CD4-positive, alpha-beta T cell treated with Interleukin-4 for 4 hours (primary cell): ENCODE measurements around the gene UAP1.

Experiments used
- DNase-seq: peaks from one replicate; pipeline ENCODE4 v3.0.0-alpha.2; 2020

UAP1 gene

DNA sequence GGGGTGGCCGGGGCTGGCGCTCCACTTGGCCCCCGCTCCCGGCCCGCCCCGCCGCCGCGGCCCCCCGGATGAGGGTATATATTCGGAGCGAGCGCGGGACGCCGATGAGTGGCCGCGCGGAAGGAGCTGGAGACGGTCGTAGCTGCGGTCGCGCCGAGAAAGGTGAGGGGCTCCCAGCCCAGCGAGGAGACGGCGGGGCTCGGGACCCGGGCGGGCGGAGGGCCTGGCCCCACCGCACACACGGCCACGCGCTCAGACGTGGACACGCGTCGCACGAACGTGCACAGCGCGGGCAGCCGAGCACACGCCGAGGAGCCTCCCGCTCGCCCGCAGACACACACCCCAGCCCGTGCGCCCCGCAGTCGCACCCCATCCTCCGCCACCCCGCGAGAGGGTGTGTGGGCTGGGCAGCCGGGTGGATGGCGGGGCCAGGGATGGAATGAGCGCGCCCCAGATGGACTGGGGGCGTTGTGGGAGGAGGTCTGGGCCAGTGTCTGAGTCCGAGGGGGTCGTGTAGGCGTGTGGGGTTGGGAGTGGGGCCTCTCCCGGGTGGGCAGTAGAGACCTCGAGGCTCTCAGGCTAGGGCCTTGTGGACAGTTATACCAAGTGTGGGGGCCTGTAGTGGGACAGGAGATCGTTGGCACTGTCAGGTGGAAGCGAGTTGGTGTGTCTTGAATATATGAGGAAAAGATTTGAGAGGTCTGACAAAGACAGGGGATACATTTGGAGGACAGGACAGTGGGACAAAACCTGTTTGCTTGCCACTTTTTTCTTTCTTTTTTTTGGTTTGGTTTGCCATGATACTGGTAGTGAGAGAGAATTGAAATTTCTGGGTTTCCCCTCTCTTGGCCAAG is at the start of gene UAP1:
UAP1 (plus strand) TSS at position 107 of the 854 bp plus-strand sequence. CDS start 4,347 bp downstream, outside the sequence.
- peak; percentile 1 for DNase-seq

DNA sequence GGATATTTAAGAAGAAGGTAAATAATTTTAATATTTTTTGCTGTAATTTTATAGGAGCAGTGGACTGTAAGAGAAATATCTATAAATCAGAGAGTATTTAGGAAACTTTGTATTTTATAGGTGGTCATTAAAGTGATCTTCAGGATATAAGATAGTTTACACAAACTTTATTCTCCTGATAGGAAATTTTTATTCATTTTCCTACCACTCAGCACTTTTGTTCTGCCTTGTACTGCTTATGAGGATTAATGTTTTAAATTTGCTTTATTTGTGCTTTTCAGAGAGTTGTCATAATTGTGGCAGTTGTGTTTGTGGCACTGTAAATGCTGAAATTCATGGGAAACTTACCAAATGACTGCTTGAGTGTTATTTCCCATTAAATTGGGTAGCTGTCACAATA is 34.2 kb upstream of the UAP1 start:
- no peak for DNase-seq

DNA sequence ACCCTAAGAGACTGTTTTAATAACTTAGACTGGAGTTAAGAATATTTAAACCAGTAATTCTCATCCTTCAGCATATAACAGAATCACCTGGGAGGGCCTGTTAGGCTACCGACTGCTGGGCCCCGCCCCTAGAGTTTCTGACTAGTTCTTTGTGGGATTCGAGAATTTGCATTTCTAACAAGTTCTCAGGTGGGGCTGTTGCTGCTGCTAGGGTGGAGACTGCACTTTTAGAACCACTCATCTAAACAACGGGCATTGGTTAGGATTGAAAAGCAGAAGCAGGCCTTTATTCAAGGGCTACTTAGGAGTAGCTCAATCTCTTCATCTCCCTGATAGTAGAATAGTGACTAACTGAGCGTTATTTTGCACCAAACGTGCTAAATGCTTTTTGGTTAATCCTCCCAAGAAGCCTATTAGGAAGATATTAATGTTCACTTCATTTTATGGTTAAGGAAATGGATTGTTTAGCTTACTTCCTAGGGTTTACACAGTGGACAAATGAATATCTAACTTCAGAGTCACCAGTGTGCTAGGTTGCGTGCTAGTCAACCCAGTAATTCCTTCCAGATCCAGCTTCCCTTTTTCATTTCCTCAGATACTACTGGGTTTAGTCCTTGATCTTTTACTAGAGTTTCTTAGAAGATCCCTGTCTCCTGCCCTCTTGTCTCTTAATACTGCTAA is 31.1 kb upstream of the UAP1 start:
- no peak for DNase-seq

DNA sequence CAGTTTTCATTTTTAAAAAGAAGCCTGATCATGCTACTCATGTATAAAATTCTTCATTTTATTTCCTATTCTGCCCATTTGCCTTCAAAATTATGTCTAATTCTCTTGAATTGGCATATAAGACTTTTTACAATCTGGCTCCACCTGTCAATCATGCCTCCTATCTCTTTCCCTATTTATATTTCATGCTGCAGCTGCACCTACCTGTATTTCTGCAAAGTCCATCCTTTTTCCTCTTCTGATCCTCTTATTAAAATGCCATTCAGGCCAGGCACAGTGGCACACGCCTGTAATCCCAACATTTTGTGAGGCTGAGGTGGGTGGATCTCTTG is 30.6 kb upstream of the UAP1 start:
- no peak for DNase-seq

DNA sequence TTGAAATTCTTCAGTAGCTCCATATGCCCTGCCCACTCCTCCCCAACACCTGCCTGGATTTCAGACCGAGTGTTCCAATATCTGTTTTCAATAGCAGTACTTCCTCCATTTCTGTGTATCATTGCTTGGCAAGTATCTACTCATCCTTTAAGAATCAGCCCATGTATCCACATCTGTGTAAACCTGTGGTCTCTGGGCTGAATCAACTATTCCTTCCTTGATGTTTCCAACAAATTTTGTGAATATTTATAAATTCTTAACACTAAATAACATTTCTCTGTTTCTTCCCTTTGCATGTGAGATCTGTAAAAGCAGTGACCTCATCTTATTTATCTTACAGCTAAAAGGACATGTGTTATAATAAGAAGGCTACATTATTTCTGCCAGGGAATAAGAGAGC is 26.0 kb upstream of the UAP1 start:
- no peak for DNase-seq

DNA sequence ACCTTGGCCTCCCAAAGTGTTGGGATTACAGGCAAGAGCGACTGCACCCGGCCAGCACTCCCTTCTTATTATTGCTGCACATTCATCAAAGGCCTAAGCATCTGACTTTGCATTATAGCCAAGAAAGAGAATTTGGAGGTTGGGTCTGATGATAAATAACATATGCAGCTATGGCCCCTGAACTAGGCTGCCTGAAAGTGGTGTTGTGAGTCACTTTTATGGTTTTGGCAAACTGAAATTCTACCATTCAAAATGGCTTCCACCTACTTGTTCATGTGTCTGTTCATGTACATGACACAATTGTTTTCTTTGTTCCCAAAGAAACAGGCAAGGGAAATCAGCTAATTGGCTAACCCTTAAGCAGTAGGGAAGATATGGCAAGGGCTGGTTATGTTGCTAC is 25.0 kb upstream of the UAP1 start:
- DNase-seq = no peak

DNA sequence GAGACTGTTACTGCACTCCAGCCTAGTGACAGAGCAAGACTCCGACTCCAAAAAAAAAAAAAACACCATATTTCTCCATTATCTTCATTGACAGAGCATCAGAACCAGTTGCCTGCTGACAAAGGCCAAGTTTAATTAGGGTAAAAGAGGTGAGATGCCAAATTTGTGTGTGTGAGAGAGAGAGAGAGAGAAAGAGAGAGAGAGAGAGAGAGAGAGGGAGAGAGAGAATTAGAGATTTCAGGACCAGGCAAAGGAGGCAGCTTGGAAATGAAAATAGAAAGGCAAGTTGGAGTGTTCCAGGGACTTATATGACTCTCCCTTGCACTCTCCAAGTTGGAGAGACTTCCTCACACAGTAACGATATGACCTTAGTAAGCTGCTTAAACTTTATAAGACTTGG is 24.3 kb upstream of the UAP1 start:
- no peak for DNase-seq

DNA sequence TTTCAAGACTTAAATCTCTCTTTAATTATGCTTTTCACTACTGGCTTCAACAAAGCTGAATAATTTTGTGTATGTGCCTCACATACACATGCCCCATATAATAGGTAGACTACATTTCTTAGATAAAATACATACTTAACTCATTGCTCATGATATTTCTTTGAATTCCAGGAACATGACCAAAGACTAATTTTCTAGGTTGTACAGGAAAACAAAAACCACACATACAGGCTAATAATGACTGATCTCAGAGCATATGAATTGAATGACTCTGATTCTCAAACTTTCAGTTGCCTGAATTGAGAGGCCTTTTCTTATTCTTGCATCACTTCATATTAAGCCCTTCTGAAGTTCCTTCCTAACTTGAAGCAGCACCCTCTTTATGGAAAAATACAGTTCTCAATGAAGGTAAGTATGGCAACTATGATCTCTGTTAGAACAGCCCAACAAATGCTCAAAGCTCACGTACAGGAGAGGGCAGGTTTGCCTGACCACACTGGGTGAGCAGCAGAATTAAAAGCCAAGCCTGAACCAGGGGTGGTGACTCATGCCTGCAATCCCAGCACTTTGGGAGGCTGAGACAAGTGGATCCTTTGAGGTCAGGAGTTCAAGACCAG is 22.6 kb upstream of the UAP1 start:
- no peak for DNase-seq

DNA sequence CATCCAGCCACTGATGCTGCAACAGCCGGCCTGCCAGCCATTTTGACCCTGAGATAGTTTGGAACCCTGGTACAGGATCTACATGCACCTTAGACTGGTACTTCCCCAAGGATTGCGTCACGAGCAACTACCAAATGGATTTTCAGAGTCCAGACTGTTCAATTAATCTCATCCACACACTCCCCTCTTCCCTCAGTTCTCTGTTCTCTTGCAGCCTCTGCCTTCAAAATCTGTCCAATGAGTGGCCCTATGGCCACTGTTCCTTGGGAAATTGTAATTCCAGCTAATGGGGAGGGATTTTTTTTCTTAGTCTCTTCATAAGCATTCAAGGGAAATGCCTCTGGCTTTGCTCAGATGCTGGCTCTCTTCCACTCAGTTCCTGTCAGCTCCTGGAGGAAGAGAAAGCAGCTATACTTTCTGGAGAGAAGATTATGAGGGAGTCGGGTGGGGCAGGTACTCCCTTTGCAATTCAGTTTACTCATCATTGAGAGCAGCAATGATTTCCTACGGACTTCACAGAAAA is 19.8 kb upstream of the UAP1 start:
- DNase-seq = no peak

DNA sequence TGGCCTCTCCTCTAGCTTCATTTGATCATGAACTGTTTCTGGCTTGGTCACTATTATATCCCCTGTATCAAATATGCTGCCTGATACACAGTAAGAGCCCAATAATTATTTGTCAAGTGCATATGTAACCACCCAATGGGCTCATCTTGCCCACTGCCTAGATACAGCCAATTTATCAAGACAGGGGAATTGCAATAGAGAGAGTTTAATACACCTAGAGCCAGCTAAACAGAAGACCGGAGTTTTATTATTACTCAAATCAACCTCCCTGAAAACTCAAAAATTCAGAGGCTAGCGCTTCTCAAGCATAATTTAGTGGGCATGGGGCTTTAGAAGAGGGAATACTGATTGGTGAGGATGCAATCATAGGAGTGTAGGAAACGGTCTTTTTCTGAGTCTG is 18.3 kb upstream of the UAP1 start:
- no peak for DNase-seq

DNA sequence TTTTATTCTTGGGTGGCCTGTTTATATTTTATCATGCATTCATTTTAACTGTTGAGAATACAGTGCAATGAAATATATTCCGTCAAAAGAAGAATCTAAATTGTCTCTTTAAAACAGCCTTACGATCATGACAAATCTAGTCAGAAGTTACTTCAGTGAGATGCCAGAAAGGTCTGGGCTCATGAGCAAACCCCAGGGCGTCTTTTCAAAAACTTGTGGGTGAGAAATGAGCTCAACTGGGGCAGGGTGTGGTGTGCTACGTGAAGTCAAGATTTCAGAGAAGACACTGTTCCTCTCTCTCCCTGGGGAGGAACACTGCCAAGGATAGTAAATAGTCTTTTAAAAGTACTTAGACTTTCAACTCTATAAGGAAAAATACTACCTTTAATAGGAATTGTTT is 13.4 kb upstream of the UAP1 start:
- DNase-seq = peak; percentile 45

DNA sequence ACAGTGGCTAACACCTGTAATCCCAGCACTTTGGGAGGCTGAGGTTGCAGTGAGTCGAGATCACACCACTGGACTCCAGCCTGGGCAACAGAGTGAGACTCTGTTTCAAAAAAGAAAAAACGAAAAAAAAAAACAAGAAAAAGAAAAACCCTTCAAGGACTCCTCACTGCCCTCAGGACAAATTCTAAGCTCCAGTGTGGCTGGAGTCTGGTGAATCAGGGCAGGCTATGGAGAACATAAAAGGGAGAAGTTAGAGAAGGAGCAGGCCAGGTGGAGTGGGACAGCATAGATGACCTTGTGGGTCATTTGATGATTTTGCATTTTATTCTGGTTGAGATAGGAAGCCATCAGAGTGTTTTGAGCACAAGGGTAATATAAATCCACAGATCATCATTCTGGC is 12.5 kb upstream of the UAP1 start:
- no peak for DNase-seq

DNA sequence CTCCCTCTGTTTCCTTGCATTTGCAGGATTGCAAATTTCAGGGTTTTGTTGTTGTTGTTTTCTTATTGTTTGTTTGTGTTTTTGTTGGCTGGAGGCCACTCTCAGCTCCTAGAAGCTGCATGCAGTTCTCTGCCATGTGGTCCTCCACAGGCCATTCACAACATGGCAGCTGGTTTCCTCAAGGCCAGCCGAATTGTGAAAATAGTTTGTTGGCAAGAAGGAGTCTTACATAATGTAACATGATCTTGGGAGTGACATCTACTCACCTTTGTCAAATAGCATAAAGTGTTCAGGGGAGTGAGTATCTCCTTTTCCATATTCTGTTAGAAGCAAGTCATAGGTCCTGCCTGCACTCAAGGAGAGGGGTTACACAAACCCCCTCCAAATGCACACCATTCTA is 10.6 kb upstream of the UAP1 start:
- DNase-seq = no peak

DNA sequence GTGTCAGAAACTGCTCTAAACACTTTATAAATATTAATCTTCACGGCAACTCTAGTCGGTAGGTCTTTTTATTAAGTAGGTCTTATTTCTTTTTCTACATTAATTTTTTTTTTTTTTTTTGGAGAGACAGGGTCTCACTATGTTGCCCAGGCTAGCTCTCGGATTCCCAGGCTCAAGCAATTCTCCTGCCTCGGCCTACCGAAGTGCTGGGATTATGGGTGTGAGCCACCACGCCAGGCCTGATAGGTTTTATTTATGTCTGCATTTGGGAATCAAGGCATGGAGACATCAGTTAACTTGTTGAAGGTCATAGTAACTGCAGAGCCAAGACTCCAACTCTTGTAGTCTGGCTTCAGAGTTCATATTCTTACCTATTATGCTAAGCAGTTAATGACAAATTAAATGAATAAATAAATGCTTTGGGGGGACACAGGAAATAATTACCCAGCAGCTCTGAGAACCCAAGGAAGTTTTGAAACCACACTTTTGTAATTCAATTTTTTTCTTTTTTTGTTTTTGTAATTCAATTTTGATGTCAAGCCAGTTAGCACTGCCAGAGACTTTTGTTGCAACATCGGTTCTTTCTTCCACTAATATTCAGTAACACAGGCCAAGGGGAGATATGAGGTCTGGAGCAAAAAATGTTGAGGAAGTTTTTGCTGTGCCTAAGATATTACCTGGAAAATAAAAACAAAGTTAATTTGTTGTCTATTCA is 9.4 kb upstream of the UAP1 start:
- DNase-seq = no peak

DNA sequence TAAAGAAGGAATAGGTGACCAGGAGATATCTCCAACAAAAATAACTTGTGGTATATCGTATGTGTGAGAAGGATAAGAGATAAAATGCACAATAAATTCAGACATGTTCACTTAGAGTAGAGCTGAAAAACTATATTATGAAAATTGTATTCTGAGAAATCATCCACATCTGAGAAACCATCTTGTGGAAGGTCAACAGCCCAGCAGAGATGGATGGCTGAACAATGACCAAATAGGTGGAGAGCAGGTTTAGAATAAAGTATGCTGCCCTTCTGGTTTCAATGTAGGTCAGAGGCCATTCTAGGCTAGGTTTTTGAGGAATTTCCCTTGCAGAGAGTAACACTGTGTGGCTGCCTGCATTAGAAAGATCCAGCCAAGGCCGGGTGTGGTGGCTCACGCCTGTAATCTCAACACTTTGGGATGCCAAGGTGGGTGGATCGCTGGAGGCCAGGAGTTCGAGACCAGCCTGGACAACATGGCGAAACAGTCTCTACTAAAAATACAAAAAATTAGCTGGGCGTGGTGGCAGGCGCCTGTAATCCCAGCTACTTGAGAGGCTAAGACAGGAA is 8.8 kb upstream of the UAP1 start:
- no peak for DNase-seq

DNA sequence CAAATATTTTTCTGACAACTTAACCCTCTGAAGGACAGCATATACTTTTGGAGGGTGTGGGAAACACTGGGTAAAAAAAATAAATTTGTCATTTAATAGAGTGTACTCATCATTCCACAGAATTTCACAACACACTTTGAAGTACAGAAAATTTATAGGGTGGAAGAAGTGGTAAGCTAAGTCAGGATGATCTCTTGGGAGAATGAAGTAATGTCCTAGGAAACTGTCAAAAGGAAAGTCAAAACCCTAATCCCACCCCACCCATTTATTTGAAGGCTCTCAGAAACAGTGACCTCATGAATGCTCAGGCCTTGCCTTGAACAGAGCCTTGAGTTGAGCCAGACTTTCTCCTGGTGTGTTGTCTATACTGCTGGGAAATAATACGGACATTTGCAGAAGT is 7.3 kb upstream of the UAP1 start:
- DNase-seq = no peak

DNA sequence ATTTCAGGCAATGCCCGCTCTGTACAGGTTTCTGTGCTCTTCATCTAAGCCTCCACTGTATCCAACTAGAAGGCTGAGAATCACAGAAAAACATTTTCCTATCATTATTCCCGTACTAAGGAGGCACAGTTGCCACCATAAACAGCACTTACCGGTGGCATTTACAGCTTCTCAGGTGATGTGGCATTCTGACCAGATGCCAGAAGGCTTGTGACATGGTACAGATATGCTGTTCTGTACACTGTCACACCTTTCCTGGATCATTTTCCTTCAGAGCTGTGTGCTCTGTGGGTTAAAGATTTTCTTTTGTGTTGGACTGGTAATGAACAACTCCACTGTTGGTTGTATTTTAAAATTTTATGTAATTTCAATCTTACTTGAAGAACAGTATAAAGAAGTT is 4.0 kb upstream of the UAP1 start:
- no peak for DNase-seq

DNA sequence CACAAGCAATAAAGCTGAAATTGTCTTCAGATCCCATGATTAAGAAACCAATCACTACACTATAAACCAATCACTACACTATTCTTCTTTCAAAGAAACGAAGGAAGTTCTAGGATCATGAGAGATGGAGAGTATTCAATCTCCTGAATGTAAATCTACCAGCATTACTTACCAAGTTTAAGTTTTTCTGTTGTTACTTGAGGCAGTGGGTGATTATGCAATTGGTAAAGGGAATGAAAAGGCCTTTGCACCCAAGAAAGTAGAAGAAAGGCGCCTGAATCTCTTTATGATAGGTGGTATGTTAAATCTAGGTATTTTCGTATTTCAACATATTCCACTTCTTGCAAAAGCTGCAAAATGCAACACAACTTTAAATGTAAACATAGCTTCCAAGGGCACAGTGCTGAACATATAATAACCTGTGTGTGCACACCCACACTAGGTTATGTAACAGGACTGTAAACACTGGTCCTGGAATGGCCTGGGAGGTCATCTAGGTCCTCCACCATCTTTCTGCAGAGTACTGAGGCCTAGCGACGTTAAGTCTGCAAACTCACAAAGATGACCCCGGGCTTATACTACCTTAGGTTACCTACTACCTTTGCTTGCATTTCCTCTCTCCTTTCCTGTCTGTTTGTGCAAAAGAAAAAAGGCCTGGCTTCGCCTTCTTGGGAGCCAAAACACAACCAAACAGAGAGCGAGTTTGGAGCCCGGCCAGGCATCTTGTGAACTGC is 1.1 kb upstream of the UAP1 start:
- DNase-seq = no peak

DNA sequence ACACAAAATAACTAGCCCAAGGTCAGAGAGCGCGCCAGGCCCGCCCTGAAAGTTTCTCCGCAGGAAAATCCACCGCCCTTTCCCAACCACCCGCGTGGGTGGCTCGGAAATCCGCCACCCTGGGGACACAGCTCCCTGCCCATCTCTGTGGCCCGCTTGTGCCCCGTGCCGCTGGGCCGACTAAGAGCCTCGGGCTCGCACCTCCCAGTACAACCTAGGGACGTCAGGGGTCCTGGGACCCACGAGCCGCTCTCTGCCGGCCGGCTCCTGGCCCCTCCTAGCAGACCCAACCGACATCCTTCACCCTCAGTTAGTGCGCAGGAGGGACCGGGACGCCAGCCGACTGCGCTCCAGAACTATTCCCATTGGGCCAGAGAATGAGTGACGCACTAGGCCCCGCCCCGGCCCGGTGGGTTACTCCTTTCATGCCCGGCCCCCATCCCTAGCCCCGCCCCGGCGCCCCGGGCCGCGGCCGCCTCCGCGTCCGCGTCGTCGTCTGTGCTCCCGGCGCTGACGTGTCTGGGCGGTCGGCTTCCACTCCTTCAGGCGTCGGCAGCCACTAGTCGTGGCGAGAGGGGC is 396 bp upstream of the UAP1 start:
- peak; percentile 96 for DNase-seq

DNA sequence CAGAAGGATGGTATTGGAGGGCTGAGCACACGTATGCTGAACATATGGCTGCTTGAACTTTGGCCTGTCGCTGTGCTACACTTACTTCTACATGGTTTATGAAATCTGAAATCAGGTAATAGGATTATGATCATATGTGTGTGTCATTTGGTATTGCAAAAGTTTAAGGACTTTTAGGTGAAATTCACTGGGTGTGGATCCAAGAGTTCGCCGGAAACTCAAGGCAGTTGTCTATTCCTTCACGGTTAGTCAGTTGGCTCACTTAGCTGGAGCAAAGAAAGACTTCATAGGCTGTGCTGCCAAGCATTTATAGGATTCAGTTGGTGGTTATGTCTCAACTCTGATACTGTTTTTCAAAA is 927 bp downstream of the UAP1 start:
- no peak for DNase-seq

DNA sequence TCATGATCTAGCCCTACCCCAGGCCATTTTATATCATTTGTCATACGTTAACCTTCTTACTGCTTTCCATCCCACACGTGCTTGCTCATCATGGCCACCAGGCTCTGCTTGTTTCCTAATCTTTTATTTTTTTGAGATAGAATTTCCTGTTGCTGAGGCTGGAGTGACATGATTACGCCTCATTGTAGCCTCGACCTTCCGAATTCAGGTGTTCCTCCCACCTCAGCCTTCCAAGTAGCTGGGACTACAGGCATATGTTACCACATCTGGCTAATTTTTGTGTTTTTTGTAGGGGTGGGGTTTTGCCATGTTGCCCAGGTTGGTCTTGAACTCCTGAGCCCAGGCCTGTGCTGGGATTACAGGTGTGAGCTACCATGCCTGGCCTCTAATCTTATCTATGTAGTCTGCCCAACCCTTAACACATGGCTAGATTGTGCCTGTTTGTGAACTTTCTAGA is 3.3 kb downstream of the UAP1 start:
- no peak for DNase-seq

DNA sequence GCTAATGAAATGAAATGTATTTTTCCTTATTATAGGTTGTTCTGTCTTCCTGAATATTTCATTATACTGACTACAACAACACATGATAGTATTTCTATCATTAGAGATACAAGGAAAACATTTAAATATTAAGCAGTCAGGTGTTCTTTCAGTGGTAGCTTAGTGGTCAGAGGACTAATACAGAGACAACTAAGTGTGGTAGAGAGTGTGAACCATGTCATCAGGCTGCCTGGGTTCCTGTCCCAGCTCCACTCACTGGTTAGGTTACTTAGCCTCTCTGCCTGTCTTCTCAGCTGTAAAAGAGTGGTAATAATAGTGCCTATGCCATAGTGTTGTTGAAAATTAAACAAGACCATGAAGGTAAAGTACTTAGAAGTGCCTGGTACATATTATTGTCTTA is 3.9 kb downstream of the UAP1 start:
- DNase-seq = no peak
